ENCODE data around the gene APBA2. TPM values are rescaled to one million over a fixed set of nuclear protein-coding genes. Genes with fewer than 3 reads are reported as not detected.

Gene APBA2
- polyA plus RNA-seq, 2 of the 4 experiments (the other 2 are of a cell fraction): 11.4 to 12.6 TPM

DNA sequence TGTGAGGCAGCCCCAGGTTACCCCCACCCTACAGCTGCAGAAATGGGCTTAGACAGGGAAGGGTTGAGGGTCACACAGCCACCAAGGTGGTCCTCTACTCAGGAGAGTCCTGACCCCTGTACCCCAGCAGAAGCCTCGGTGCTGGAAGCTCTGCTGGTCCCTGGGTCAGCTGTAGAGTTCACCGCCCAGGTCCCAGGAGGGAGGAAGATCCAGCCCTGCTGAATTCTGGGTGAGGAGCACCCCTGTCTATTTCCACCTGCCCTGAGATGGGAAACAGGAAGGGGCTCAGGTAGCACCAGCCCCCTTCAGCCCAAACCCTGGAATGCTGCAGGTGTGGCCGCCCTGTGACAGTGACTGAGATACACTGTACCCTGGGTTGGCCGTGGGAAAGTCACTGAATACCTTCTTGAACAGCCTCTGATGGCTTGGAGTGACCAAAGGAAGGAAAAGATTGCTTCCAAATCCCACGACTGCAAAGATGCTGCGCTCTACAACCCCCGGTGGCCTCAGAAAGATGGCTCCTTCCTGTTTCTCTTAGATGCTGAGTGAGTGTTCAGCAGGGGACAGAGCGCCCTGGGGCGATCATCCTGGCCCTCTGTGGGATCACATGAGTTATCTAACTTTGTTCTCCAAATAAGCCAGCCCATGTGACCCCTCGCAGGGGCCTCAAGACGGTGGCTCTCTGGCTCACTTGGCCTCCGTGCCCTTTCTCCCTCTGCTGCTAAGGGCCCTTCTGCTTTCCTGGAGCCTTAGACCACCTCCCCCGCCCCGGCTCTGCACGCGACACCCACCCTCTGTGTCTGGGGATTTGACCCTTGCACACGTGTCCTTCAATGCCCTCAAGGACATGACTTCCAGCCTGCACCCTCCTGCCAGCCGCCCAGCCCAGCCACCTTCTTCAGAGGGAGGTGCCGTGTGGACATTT is 242.0 kb downstream of the APBA2 start (continued):
- TF ChIP-seq, protein P1, sequence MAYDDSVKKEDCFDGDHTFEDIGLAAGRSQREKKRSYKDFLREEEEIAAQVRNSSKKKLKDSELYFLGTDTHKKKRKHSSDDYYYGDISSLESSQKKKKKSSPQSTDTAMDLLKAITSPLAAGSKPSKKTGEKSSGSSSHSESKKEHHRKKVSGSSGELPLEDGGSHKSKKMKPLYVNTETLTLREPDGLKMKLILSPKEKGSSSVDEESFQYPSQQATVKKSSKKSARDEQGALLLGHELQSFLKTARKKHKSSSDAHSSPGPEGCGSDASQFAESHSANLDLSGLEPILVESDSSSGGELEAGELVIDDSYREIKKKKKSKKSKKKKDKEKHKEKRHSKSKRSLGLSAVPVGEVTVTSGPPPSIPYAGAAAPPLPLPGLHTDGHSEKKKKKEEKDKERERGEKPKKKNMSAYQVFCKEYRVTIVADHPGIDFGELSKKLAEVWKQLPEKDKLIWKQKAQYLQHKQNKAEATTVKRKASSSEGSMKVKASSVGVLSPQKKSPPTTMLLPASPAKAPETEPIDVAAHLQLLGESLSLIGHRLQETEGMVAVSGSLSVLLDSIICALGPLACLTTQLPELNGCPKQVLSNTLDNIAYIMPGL (CRISPR knock-in tag; IDR thresholded peaks at IDR 0.05; ENCODE audit: borderline replicate concordance): no peak
- TF ChIP-seq JUNB (IDR thresholded peaks at IDR 0.05): no peak
- TF ChIP-seq POLR2A (IDR thresholded peaks at IDR 0.05; ENCODE audit: low read length): no peak

DNA sequence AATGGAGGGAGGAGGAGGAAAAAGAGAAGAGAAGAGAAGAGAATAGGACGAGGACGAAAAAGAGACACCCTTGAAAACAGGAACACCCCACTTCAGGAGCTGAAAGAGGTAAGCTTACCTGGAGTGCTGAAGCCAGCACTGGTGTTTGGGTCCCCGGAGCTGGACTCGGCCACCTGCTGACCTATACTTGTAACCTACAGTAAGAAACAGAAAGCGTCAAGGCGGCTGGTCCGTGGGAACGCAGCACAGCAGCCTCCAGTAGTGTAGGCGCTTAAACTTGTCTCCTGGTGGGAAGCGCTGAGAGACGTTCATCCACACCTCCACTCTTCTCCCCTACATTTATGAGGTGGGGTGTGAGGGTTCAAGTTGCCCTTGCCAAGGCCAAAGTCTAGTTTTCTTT is 242.9 kb downstream of the APBA2 start:
- Histone ChIP-seq H3K4me3 (no peak overlapping the region), H3K4me2 (no peak overlapping the region), H3K4me1 (no peaks in the 10 kb centered on the region), H3K9me3 (no peaks in the 10 kb centered on the region), H3K27ac (no peak overlapping the region)
- FAIRE-seq (no peak), ATAC-seq (no peak), DNase-seq (ENCODE audit: low read depth in 1 of 2, low spot score in 1 of 2) (no peak)
- TF ChIP-seq, protein P2, sequence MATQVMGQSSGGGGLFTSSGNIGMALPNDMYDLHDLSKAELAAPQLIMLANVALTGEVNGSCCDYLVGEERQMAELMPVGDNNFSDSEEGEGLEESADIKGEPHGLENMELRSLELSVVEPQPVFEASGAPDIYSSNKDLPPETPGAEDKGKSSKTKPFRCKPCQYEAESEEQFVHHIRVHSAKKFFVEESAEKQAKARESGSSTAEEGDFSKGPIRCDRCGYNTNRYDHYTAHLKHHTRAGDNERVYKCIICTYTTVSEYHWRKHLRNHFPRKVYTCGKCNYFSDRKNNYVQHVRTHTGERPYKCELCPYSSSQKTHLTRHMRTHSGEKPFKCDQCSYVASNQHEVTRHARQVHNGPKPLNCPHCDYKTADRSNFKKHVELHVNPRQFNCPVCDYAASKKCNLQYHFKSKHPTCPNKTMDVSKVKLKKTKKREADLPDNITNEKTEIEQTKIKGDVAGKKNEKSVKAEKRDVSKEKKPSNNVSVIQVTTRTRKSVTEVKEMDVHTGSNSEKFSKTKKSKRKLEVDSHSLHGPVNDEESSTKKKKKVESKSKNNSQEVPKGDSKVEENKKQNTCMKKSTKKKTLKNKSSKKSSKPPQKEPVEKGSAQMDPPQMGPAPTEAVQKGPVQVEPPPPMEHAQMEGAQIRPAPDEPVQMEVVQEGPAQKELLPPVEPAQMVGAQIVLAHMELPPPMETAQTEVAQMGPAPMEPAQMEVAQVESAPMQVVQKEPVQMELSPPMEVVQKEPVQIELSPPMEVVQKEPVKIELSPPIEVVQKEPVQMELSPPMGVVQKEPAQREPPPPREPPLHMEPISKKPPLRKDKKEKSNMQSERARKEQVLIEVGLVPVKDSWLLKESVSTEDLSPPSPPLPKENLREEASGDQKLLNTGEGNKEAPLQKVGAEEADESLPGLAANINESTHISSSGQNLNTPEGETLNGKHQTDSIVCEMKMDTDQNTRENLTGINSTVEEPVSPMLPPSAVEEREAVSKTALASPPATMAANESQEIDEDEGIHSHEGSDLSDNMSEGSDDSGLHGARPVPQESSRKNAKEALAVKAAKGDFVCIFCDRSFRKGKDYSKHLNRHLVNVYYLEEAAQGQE (IDR thresholded peaks at IDR 0.05): no peak
- WGBS (ENCODE audit: missing lambda C conversion rate): 69% methylated on average over 11 of the region's 11 CpGs
- POLR2A ChIA-PET: no interaction called here
- CTCF ChIA-PET: interaction anchor here (1.1 to 4.1 kb wide), 3 partner anchors 12 to 28 kb away, joined by 3 to 33 read pairs (median 22); no protein-coding TSS in a partner anchor

DNA sequence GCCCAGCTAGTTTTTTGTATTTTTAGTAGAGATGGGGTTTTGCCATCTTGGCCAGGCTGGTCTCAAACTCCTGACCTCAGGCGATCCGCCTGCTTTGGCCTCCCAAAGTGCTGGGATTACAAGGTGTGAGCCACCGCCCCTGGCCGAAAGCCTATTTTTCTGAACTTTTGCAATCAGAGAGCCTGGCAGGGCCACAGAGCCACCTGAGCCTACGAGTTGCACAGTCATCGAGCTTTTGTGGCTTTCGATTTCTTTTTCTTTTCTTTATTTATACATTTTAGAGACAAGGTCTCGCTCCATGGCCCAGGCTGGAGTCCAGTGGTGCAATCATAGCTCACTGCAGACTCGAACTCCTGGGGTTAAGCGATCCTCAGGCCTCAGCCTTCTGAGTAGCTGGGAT is 243.4 kb downstream of the APBA2 start:
- H3K9me3 ChIP-seq: no peaks in the 10 kb centered on the region
- H3K27ac ChIP-seq: no peak overlapping the region
- DNase-seq (ENCODE audit: low read depth in 1 of 2, low spot score in 1 of 2): no peak
- TF ChIP-seq KDM1A (IDR thresholded peaks at IDR 0.05; ENCODE audit: low read depth) (no peak), TP53 (CRISPR knock-in tag; IDR thresholded peaks at IDR 0.05) (no peak), POLR2AphosphoS2 (conservative IDR thresholded peaks at IDR 0.05; ENCODE audit: low read length) (no peak), RCOR1 (IDR thresholded peaks at IDR 0.05; ENCODE audit: low read depth, low read length) (no peak), MAFK (IDR thresholded peaks at IDR 0.05; ENCODE audit: partially characterized antibody) (no peak), NR3C1 (IDR thresholded peaks at IDR 0.05) (no peak), KDM5A (IDR thresholded peaks at IDR 0.05) (no peak), RNF2 (IDR thresholded peaks at IDR 0.05; ENCODE audit: borderline replicate concordance, low read depth) (no peak), EP300 (IDR thresholded peaks at IDR 0.05) (no peak), TFCP2L1 (CRISPR knock-in tag; IDR thresholded peaks at IDR 0.05) (no peak)
- TF ChIP-seq, protein P3, sequence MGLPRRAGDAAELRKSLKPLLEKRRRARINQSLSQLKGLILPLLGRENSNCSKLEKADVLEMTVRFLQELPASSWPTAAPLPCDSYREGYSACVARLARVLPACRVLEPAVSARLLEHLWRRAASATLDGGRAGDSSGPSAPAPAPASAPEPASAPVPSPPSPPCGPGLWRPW (IDR thresholded peaks at IDR 0.05): no peak
- TF ChIP-seq, protein P4, sequence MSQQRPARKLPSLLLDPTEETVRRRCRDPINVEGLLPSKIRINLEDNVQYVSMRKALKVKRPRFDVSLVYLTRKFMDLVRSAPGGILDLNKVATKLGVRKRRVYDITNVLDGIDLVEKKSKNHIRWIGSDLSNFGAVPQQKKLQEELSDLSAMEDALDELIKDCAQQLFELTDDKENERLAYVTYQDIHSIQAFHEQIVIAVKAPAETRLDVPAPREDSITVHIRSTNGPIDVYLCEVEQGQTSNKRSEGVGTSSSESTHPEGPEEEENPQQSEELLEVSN (IDR thresholded peaks at IDR 0.05; ENCODE audit: borderline replicate concordance, low read depth): no peak
- TF ChIP-seq, protein P5, sequence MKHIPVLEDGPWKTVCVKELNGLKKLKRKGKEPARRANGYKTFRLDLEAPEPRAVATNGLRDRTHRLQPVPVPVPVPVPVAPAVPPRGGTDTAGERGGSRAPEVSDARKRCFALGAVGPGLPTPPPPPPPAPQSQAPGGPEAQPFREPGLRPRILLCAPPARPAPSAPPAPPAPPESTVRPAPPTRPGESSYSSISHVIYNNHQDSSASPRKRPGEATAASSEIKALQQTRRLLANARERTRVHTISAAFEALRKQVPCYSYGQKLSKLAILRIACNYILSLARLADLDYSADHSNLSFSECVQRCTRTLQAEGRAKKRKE (CRISPR knock-in tag; IDR thresholded peaks at IDR 0.05; ENCODE audit: low read depth): no peak
- TF ChIP-seq, protein P6, sequence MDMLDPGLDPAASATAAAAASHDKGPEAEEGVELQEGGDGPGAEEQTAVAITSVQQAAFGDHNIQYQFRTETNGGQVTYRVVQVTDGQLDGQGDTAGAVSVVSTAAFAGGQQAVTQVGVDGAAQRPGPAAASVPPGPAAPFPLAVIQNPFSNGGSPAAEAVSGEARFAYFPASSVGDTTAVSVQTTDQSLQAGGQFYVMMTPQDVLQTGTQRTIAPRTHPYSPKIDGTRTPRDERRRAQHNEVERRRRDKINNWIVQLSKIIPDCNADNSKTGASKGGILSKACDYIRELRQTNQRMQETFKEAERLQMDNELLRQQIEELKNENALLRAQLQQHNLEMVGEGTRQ (IDR thresholded peaks at IDR 0.05): no peak
- ChIA-PET CTCF (interaction anchor here (1.1 to 4.1 kb wide), 4 partner anchors 11 to 29 kb away, joined by 3 to 33 read pairs (median 13); no protein-coding TSS in a partner anchor), POLR2A (no interaction called here)
- FAIRE-seq: no peak
- ATAC-seq: no peak
- H3K4me2 ChIP-seq: no peak overlapping the region
- no peak overlapping the region for H3K4me3 ChIP-seq
- no peaks in the 10 kb centered on the region for H3K4me1 ChIP-seq
- WGBS (ENCODE audit: missing lambda C conversion rate): 70% methylated on average over 10 of the region's 10 CpGs
